Calu3 (cell line): ENCODE results near the gene KLF8. TPM values are rescaled to one million over a fixed set of nuclear protein-coding genes. Genes with fewer than 3 reads are reported as not detected.

Source experiments
- BruUV-seq: library from RNA; stranded (reverse); fragments of 400-500 nt; replicated peaks from 2 replicates; lab custom pipeline; 2021; lab: Mats Ljungman, UMichigan
- CTCF ChIA-PET: fragments of 300-600 bp; sonication (Branson Sonifier 250); formaldehyde crosslinking; loops from one replicate; lab custom pipeline; 2022; ENCODE audit warnings: antibody characterized with exemption; lab: Charles Lee
- DNase-seq: peaks from one replicate; pipeline ENCODE4 v3.0.0; 2022
- H3K27ac Mint-ChIP-seq: one replicate; pipeline ENCODE4 v1.8.0; 2022; ENCODE audit warnings: mixed read lengths; ENCODE audit not compliant: unreplicated experiment
- H3K27me3 Mint-ChIP-seq: one replicate; pipeline ENCODE4 v1.8.0; 2022; ENCODE audit warnings: mixed read lengths; ENCODE audit not compliant: unreplicated experiment
- H3K36me3 Mint-ChIP-seq: one replicate; pipeline ENCODE4 v1.8.0; 2022; ENCODE audit warnings: mild to moderate bottlenecking, moderate library complexity, mixed read lengths; ENCODE audit not compliant: insufficient read depth, unreplicated experiment
- H3K4me1 Mint-ChIP-seq: one replicate; pipeline ENCODE4 v1.8.0; 2022; ENCODE audit warnings: mild to moderate bottlenecking, low read depth, mixed read lengths; ENCODE audit not compliant: unreplicated experiment
- H3K4me3 Mint-ChIP-seq: one replicate; pipeline ENCODE4 v1.8.0; 2022; ENCODE audit warnings: mild to moderate bottlenecking, low read depth, moderate library complexity, mixed read lengths; ENCODE audit not compliant: unreplicated experiment
- H3K9me3 Mint-ChIP-seq: one replicate; pipeline ENCODE4 v1.8.0; 2022; ENCODE audit warnings: low read depth, mixed read lengths; ENCODE audit not compliant: unreplicated experiment
- CTCF ChIP-seq: fragments of 200-600 bp; IDR thresholded peaks from one replicate; pipeline ENCODE4 v1.8.0; 2022; ENCODE audit warnings: antibody characterized with exemption; ENCODE audit not compliant: unreplicated experiment
- intact Hi-C: fragments of 100-400 bp; cut with micrococcal nuclease; formaldehyde crosslinking; loops from one replicate; pipeline ENCODE4 v1.10.0; 2022; ENCODE audit not compliant: unreplicated experiment
- total RNA-seq: library from RNA; stranded (reverse); gene quantifications from 2 replicates; pipeline ENCODE4 v1.2.3, GENCODE V29; 2022

KLF8 gene
- total RNA-seq, 1 experiment from 2014 or later: 0.66 TPM

GRCh38 chrX:56289449-56289848, 57.3 kb downstream of the KLF8 start:
- intact Hi-C loops: no loop called here
- CTCF ChIA-PET: no interaction called here
- Mint-ChIP-seq H3K4me1 (no peaks in the 10 kb centered on the region), H3K27ac (no peak overlapping the region), H3K27me3 (no peaks in the 10 kb centered on the region), H3K9me3 (peaks cover 4% of the 10 kb centered on the region), H3K36me3 (no peaks in the 10 kb centered on the region), H3K4me3 (no peak overlapping the region)
- DNase-seq: no peak
- no TSS peak for BruUV-seq
- no peak for TF ChIP-seq CTCF

GRCh38 chrX:56308726-56309125, 76.6 kb downstream of the KLF8 start:
- peaks cover 2% of the 10 kb centered on the region for H3K9me3 Mint-ChIP-seq
- H3K4me3 Mint-ChIP-seq: no peak overlapping the region
- H3K27me3 Mint-ChIP-seq: no peaks in the 10 kb centered on the region
- no peak for TF ChIP-seq CTCF
- no peaks in the 10 kb centered on the region for H3K36me3 Mint-ChIP-seq
- H3K27ac Mint-ChIP-seq: no peak overlapping the region
- DNase-seq: no peak
- CTCF ChIA-PET: no interaction called here
- H3K4me1 Mint-ChIP-seq: no peaks in the 10 kb centered on the region
- no TSS peak for BruUV-seq
- intact Hi-C loops: no loop called here

GRCh38 chrX:56309881-56310280, 77.7 kb downstream of the KLF8 start:
- no TSS peak for BruUV-seq
- no peak overlapping the region for H3K27ac Mint-ChIP-seq
- CTCF ChIA-PET: no interaction called here
- no peak overlapping the region for H3K4me3 Mint-ChIP-seq
- intact Hi-C loops: no loop called here
- no peak for DNase-seq
- peaks cover 2% of the 10 kb centered on the region for H3K9me3 Mint-ChIP-seq
- H3K4me1 Mint-ChIP-seq: no peaks in the 10 kb centered on the region
- TF ChIP-seq CTCF: no peak
- no peaks in the 10 kb centered on the region for H3K27me3 Mint-ChIP-seq
- H3K36me3 Mint-ChIP-seq: no peaks in the 10 kb centered on the region

GRCh38 chrX:56310581-56310980, 78.4 kb downstream of the KLF8 start:
- Mint-ChIP-seq H3K27me3 (no peaks in the 10 kb centered on the region), H3K4me1 (no peaks in the 10 kb centered on the region), H3K9me3 (peaks cover 3% of the 10 kb centered on the region), H3K27ac (no peak overlapping the region), H3K36me3 (no peaks in the 10 kb centered on the region), H3K4me3 (no peak overlapping the region)
- BruUV-seq: no TSS peak
- DNase-seq: no peak
- CTCF ChIA-PET: no interaction called here
- TF ChIP-seq CTCF: no peak
- intact Hi-C loops: no loop called here
